SK-N-SH (cell line): Measurements from ENCODE around the gene TERT. TPM values are rescaled to one million over a fixed set of nuclear protein-coding genes. Genes with fewer than 3 reads are reported as not detected.
"Not testable (repeated sequence)": the region's sequence is repeated elsewhere in the genome, so short reads cannot be mapped to it uniquely, and the experiment has no call there.

ENCODE experiments used
- CTCF ChIA-PET: fragments of 300-600, 350-600 bp; formaldehyde crosslinking; extraction: SDS; loops from one replicate; lab custom pipeline; 2021; lab: Yijun Ruan, JAX
- POLR2A ChIA-PET: fragments of 350-600 bp; sonication (Branson Sonifier 250); formaldehyde crosslinking; extraction: SDS; loops from one replicate; lab custom pipeline; 2020; ENCODE audit warnings: antibody characterized with exemption, inconsistent platforms; lab: Yijun Ruan, JAX
- DNase-seq: peaks from one replicate; pipeline ENCODE4 v3.0.0; 2012
- H2AFZ ChIP-seq: fragments of 200-600 bp; sonication (generic); 2 replicates; pipeline ENCODE4 v1.8.1; 2016; ENCODE audit warnings: antibody characterized with exemption, mild to moderate bottlenecking, low read depth
- H3F3A ChIP-seq: fragments of 200-600 bp; sonication (generic); replicated peaks from 2 replicates; pipeline ENCODE3; 2016; ENCODE audit warnings: antibody characterized with exemption, mild to moderate bottlenecking; ENCODE audit not compliant: insufficient read depth
- H3K27ac ChIP-seq, 2 experiments: fragments of 200-500 bp in 1 of 2; fragments of 200-600 bp in 1 of 2; sonication (Bioruptor generic) in 1 of 2; sonication (generic), shearing (Covaris generic) in 1 of 2; 2 replicates each; pipeline versions ENCODE4 v1.5.1 to v1.6.1; 2014 to 2016; ENCODE audit warnings: low read depth in 2 of 2, inconsistent platforms in 1 of 2, low read length in 1 of 2, mild to moderate bottlenecking in 1 of 2, mixed read lengths in 1 of 2
- H3K27me3 ChIP-seq: fragments of 200-600 bp; sonication (generic), shearing (Covaris generic); 2 replicates; pipeline ENCODE4 v1.6.1; 2016; ENCODE audit warnings: mixed run types; ENCODE audit not compliant: insufficient read depth
- H3K36me3 ChIP-seq, 2 experiments: fragments of 200-500 bp in 1 of 2; fragments of 200-600 bp in 1 of 2; sonication (Bioruptor generic) in 1 of 2; sonication (generic) in 1 of 2; replicated peaks in 1 of 2; 2 replicates each; pipeline versions ENCODE3 to v1.5.1; 2014 to 2016; ENCODE audit warnings: low read length in 1 of 2, mild to moderate bottlenecking in 1 of 2; ENCODE audit not compliant: insufficient read depth in 2 of 2, control insufficient read depth in 1 of 2
- H3K4me1 ChIP-seq, 2 experiments: fragments of 200-500 bp in 1 of 2; fragments of 200-600 bp in 1 of 2; sonication (Bioruptor generic) in 1 of 2; sonication (generic), shearing (Covaris generic) in 1 of 2; 2 replicates each; pipeline versions ENCODE4 v1.5.1 to v1.6.1; 2014 to 2016; ENCODE audit warnings: low read depth in 1 of 2, low read length in 1 of 2, mixed run types in 1 of 2; ENCODE audit not compliant: insufficient read depth in 2 of 2, control insufficient read depth in 1 of 2
- H3K4me2 ChIP-seq: fragments of 200-600 bp; sonication (generic), shearing (Covaris generic); 2 replicates; pipeline ENCODE4 v1.6.1; 2017; ENCODE audit warnings: mixed run types
- H3K4me3 ChIP-seq, 2 experiments: fragments of 200-500 bp in 1 of 2; fragments of 200-600 bp in 1 of 2; sonication (Bioruptor generic) in 1 of 2; sonication (generic), shearing (Covaris generic) in 1 of 2; 2 replicates each; pipeline versions ENCODE4 v1.5.1 to v1.8.1; 2014 to 2016; ENCODE audit warnings: low read depth in 2 of 2, inconsistent platforms in 1 of 2, low read length in 1 of 2, mild to moderate bottlenecking in 1 of 2, mixed read lengths in 1 of 2, moderate library complexity in 1 of 2
- H3K79me2 ChIP-seq: fragments of 200-600 bp; sonication (generic); 2 replicates; pipeline ENCODE4 v1.8.1; 2017; ENCODE audit warnings: mild to moderate bottlenecking; ENCODE audit not compliant: insufficient read depth
- H3K9ac ChIP-seq: fragments of 200-600 bp; sonication (generic); 2 replicates; pipeline ENCODE4 v1.6.1; 2017; ENCODE audit warnings: mixed run types
- H3K9me2 ChIP-seq: fragments of 200-600 bp; sonication (generic); 2 replicates; pipeline ENCODE4 v1.6.1; 2017; ENCODE audit warnings: mixed run types
- H3K9me3 ChIP-seq: fragments of 200-600 bp; sonication (generic); 2 replicates; pipeline ENCODE4 v1.6.1; 2017; ENCODE audit warnings: mixed run types, mild to moderate bottlenecking, moderate library complexity
- H4K20me1 ChIP-seq: fragments of 200-600 bp; sonication (generic); 2 replicates; pipeline ENCODE4 v1.6.1; 2017; ENCODE audit warnings: mild to moderate bottlenecking, mixed run types; ENCODE audit not compliant: insufficient read depth
- ELF1 ChIP-seq: IDR thresholded peaks from 2 replicates; pipeline ENCODE4 v1.4.0; 2012
- EZH2phosphoT487 ChIP-seq: fragments of 200-600 bp; sonication (generic); IDR thresholded peaks from 2 replicates; pipeline ENCODE4 v1.6.1; 2017; ENCODE audit warnings: low read depth, mixed run types, mild to moderate bottlenecking, antibody characterized with exemption, moderate library complexity, borderline replicate concordance
- FOSL2 ChIP-seq: IDR thresholded peaks from 2 replicates; pipeline ENCODE4 v1.4.0; 2012; ENCODE audit warnings: low read depth, mild to moderate bottlenecking, moderate library complexity, borderline replicate concordance
- FOXM1 ChIP-seq: IDR thresholded peaks from 2 replicates; pipeline ENCODE4 v1.4.0; 2012; ENCODE audit warnings: low read depth, mild to moderate bottlenecking
- GATA2 ChIP-seq: sonication (generic); formaldehyde crosslinking; IDR thresholded peaks from 2 replicates; pipeline ENCODE4 v1.5.0; 2020; ENCODE audit warnings: mild to moderate bottlenecking, missing genetic modification reagents
- IRF3 ChIP-seq: fragments of 150-350 bp; IDR thresholded peaks from 2 replicates; pipeline ENCODE4 v1.6.1; 2016; ENCODE audit warnings: mild to moderate bottlenecking, low read depth, low read length
- JUND ChIP-seq: IDR thresholded peaks from 2 replicates; pipeline ENCODE4 v1.4.0; 2012
- NRF1 ChIP-seq: IDR thresholded peaks from 2 replicates; pipeline ENCODE4 v1.6.1; 2012; ENCODE audit warnings: low read depth, mild to moderate bottlenecking, low read length
- POLR2AphosphoS5 ChIP-seq: IDR thresholded peaks from 2 replicates; pipeline ENCODE4 v1.6.1; 2012; ENCODE audit warnings: low read depth, low read length
- RAD21 ChIP-seq: IDR thresholded peaks from 2 replicates; pipeline ENCODE4 v1.6.1; 2012; ENCODE audit warnings: mild to moderate bottlenecking, low read length
- RFX5 ChIP-seq: IDR thresholded peaks from 2 replicates; pipeline ENCODE4 v1.6.1; 2012; ENCODE audit warnings: mild to moderate bottlenecking, improper control_type of control experiment, low read length
- TCF12 ChIP-seq: IDR thresholded peaks from 2 replicates; pipeline ENCODE4 v1.4.0; 2012
- TEAD4 ChIP-seq: IDR thresholded peaks from 2 replicates; pipeline ENCODE4 v1.4.0; 2012; ENCODE audit warnings: mild to moderate bottlenecking, borderline replicate concordance; ENCODE audit not compliant: insufficient read depth
- ZBTB33 ChIP-seq: IDR thresholded peaks from 2 replicates; pipeline ENCODE4 v1.4.0; 2012; ENCODE audit warnings: low read depth, borderline replicate concordance
- WGBS: methylation state at CpG from one replicate; pipeline ENCODE4 v1.1.6; 2017; ENCODE audit warnings: low lambda C conversion rate; 5-methylcytosine and 5-hydroxymethylcytosine counted together
- polyA plus RNA-seq, 3 experiments: library from polyadenylated mRNA; depleted of rRNA; stranded (reverse); fragments of >200 nt; gene quantifications; 2 replicates each; pipeline ENCODE4 v1.2.3, GENCODE V29; 2012
- TF ChIP-seq, protein P1 (sequence below): fragments of 200-600 bp; sonication (generic); IDR thresholded peaks from 2 replicates; pipeline ENCODE4 v1.6.1; 2017; ENCODE audit warnings: antibody characterized with exemption, mild to moderate bottlenecking, moderate library complexity
- TF ChIP-seq, protein P2 (sequence below): IDR thresholded peaks from 2 replicates; pipeline ENCODE4 v1.4.0; 2012; ENCODE audit warnings: low read depth, borderline replicate concordance
- TF ChIP-seq, protein P3 (sequence below): IDR thresholded peaks from 2 replicates; pipeline ENCODE4; 2012

Gene TERT
- polyA plus RNA-seq, 1 of the 3 experiments (the other 2 are of a cell fraction): 2.4 TPM

- no peaks in the 10 kb centered on the region for H3K9me2 ChIP-seq
- CTCF ChIA-PET: no interaction called here
Measured at GRCh38 chr5:1343315-1343751, 48.5 kb upstream of the TERT start.

DNA sequence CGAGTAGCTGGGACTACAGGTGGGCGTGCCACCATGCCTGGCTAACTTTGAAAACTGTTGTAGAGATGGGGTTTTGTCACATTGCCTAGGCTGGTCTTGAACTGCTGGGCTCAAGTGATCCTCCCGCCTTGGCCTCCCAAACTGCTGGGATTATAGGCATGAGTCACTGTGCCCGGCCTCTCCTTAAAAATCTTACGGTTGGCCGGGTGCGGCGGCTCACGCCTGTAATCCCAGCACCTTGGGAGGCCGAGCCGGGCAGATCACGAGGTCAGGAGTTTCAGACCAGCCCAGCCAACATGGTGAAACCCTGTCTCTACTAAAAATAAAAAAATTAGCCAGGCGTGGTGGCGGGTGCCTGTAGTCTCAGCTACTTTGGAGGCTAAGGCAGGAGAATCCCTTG is 47.8 kb upstream of the TERT start:
- H4K20me1 ChIP-seq, DNase-seq, H3K9me3 ChIP-seq, H3K4me2 ChIP-seq, H3F3A ChIP-seq, H3K27ac ChIP-seq, H3K27me3 ChIP-seq, H3K9me2 ChIP-seq, H3K4me3 ChIP-seq, H2AFZ ChIP-seq, POLR2A ChIA-PET, H3K9ac ChIP-seq: not testable (repeated sequence)
- Histone ChIP-seq H3K4me1 (peaks cover 0 to 18% of the 10 kb centered on the region in 2 experiments; a peak in 2 of 4 replicates), H3K79me2 (peaks cover 46% of the 10 kb centered on the region), H3K36me3 (peaks cover 19 to 45% of the 10 kb centered on the region in 2 experiments)
- 96% methylated on average over 12 of the region's 14 CpGs for WGBS
- CTCF ChIA-PET: interaction anchor here (0.8 to 0.9 kb wide), 2 partner anchors 22 to 302 kb away, joined by 3 to 4 read pairs; no protein-coding TSS in a partner anchor

More at GRCh38 chr5:1343315-1343751, 48.5 kb upstream of the TERT start:
- DNase-seq: no peak
- H3K4me2 ChIP-seq: peak overlapping the region; percentile 76
- WGBS: 82% methylated on average over 8 of the region's 9 CpGs
- H2AFZ ChIP-seq: no peak overlapping the region
- no peak overlapping the region; a peak in 1 of 4 replicates for H3K27ac ChIP-seq
- H3K9me3 ChIP-seq: no peaks in the 10 kb centered on the region
- POLR2A ChIA-PET: no interaction called here
- H3K79me2 ChIP-seq: peaks cover 46% of the 10 kb centered on the region
- peak overlapping the region; percentile 13; the same call in 1 of the 2 replicates for H3K9ac ChIP-seq
- peaks cover 0 to 18% of the 10 kb centered on the region in 2 experiments; a peak in 2 of 4 replicates for H3K4me1 ChIP-seq
- peak overlapping the region in 1 of 2 experiments; percentile 98; a peak in 3 of 4 replicates for H3K4me3 ChIP-seq
- H4K20me1 ChIP-seq: no peaks in the 10 kb centered on the region; the same call in 1 of the 2 replicates
- peaks cover 14 to 39% of the 10 kb centered on the region in 2 experiments for H3K36me3 ChIP-seq
- H3F3A ChIP-seq: no peaks in the 10 kb centered on the region
- no peak for TF ChIP-seq FOXM1
- TF ChIP-seq IRF3: no peak
- no peak for TF ChIP-seq ZBTB33
- TF ChIP-seq POLR2AphosphoS5: no peak
- TF ChIP-seq GATA2 (CRISPR knock-in tag): no peak
- TF ChIP-seq RFX5: no peak
- TF ChIP-seq, protein P1, sequence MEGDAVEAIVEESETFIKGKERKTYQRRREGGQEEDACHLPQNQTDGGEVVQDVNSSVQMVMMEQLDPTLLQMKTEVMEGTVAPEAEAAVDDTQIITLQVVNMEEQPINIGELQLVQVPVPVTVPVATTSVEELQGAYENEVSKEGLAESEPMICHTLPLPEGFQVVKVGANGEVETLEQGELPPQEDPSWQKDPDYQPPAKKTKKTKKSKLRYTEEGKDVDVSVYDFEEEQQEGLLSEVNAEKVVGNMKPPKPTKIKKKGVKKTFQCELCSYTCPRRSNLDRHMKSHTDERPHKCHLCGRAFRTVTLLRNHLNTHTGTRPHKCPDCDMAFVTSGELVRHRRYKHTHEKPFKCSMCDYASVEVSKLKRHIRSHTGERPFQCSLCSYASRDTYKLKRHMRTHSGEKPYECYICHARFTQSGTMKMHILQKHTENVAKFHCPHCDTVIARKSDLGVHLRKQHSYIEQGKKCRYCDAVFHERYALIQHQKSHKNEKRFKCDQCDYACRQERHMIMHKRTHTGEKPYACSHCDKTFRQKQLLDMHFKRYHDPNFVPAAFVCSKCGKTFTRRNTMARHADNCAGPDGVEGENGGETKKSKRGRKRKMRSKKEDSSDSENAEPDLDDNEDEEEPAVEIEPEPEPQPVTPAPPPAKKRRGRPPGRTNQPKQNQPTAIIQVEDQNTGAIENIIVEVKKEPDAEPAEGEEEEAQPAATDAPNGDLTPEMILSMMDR: no peak
- TF ChIP-seq, protein P2, sequence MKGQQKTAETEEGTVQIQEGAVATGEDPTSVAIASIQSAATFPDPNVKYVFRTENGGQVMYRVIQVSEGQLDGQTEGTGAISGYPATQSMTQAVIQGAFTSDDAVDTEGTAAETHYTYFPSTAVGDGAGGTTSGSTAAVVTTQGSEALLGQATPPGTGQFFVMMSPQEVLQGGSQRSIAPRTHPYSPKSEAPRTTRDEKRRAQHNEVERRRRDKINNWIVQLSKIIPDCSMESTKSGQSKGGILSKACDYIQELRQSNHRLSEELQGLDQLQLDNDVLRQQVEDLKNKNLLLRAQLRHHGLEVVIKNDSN: no peak
- TF ChIP-seq TCF12: no peak
- no peak for TF ChIP-seq FOSL2
- TF ChIP-seq ELF1: no peak
- TF ChIP-seq TEAD4: no peak
- no peak for TF ChIP-seq NRF1
- TF ChIP-seq, protein P3, sequence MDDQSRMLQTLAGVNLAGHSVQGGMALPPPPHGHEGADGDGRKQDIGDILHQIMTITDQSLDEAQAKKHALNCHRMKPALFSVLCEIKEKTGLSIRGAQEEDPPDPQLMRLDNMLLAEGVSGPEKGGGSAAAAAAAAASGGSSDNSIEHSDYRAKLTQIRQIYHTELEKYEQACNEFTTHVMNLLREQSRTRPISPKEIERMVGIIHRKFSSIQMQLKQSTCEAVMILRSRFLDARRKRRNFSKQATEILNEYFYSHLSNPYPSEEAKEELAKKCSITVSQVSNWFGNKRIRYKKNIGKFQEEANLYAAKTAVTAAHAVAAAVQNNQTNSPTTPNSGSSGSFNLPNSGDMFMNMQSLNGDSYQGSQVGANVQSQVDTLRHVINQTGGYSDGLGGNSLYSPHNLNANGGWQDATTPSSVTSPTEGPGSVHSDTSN: no peak
- no peak for TF ChIP-seq RAD21
- TF ChIP-seq JUND: no peak
- TF ChIP-seq EZH2phosphoT487: no peak
- no peaks in the 10 kb centered on the region for H3K27me3 ChIP-seq
